Kidney glomerular epithelial cell (primary cell): Measurements from ENCODE around the gene PTGFRN.
A peak's percentile ranks its signal among the peaks of the same experiment; 100 is the strongest.
"Not testable (repeated sequence)": the region's sequence is repeated elsewhere in the genome, so short reads cannot be mapped to it uniquely, and the experiment has no call there.

Experiments used
- DNase-seq: peaks from one replicate; lab custom pipeline; 2025; lab: John Stamatoyannopoulos, UW

PTGFRN gene

GRCh38 chr1:116909512-116910378 lies at the start of gene PTGFRN:
Gene PTGFRN (plus strand): TSS chr1:116909916. CDS start chr1:116910204, 288 bp downstream.
- DNase-seq: peak; percentile 58

DNA sequence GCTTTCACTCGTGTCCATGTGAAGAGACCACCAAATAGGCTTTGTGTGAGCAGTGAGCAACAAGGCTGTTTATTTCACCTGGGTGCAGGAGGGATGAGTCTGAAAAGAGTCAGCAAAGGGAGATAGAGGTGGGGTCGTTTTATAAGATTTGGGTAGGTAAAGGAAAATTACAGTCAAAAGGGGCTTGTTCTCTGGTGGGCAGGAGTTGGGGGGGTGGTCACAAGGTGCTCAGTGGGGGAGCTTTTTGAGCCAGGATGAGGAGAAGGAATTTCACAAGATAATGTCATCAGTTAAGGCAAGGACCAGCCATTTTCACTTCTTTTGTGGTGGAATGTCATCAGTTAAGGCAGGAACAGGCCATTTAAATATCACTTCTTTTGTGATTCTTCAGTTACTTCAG lies 49.5 kb upstream of the PTGFRN start:
- not testable (repeated sequence) for DNase-seq

DNA sequence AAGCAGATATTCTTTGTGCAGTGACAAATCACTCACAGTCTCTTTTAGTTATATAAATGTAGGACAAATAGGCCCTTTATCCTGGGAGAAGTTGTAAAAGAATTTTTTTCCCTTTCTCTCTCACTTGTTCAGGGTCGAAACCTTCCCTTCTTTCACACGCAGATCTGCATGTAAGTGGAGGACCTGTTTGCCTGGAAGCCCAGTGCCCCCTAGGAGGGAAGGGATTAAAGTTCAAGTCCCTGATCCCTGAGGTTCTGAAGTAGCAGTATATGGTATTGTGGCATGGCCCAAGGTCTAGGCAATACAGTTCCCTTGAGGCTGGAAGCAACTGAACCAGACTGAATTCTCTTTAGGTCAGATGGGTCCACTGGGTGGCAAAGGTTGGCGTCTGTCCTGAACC lies 48.6 kb upstream of the PTGFRN start:
- DNase-seq: no peak

- DNase-seq: not testable (repeated sequence)
Observed at GRCh38 chr1:116863031-116863430, 46.7 kb upstream of the PTGFRN start.

DNA sequence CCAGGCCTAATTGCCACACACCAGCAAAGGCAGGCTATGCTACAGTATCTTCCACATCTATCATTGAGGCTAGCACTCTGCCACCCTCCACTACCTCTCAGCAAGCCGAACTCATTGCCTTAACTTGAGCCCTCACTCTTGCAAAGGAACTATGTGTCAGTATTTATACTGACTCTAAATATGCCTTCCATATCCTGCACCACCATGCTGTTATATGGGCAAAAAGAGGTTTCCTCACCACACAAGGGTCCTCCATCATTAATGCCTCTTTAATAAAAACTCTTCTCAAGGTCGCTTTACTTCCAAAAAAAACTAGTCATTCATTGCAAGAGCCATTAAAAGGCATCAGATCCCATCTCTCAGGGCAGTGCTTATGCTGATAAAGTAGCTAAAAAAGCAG lies 43.2 kb upstream of the PTGFRN start:
- DNase-seq: not testable (repeated sequence)

DNA sequence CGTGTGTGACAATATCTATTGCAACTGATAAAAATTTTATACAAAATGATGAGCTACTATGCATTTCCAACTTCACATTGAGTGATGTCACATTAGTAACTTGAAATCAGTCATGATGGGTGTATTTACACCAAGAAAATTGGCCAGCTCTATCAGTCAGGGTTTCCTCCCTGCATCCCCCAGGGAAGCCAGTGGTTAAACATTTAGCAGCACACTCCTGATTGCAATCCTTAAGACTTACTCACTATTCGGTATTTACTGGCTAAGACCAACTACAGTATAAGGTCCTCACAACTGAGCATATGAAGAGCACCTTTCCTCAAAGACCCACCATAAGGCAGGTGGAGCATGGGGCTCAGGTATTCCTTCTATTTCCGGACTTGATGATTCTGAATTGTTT lies 41.3 kb upstream of the PTGFRN start:
- no peak for DNase-seq

- no peak for DNase-seq
Observed at GRCh38 chr1:116869611-116870010, 40.1 kb upstream of the PTGFRN start.

GRCh38 chr1:116870300-116870699 lies 39.4 kb upstream of the PTGFRN start:
- no peak for DNase-seq

- no peak for DNase-seq
Observed at GRCh38 chr1:116871779-116872146, 38.0 kb upstream of the PTGFRN start.

DNA sequence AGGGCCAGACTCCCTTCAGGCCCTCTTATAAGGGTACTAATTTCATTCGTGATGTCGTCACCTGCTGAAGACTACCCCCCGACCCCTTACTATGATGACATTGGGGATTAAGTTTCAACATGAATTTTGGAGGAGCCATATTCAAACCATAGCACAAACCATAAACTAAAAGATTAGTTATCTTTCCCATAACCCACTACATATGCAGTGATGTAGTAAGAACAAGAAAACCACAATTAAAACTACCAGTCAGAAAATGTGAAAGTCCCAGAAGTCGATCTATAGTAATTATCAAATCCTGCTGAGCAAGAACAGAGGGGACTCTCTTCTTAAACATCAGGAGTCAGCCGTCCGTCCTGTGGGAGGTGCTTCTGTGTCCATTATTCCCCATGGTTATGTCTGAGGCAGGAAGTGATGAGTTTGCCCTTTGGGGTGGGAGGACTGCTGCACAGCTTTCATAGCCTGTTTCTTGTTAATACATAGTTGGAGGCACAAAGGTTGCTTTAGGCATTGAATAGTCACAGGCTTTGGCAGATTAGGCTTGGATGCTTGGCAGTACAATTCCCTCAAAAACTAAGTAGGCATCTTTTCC lies 35.9 kb upstream of the PTGFRN start:
- no peak for DNase-seq

- DNase-seq: no peak
Observed at GRCh38 chr1:116874733-116875249, 34.9 kb upstream of the PTGFRN start.

- DNase-seq: no peak
Observed at GRCh38 chr1:116875391-116875790, 34.3 kb upstream of the PTGFRN start.

DNA sequence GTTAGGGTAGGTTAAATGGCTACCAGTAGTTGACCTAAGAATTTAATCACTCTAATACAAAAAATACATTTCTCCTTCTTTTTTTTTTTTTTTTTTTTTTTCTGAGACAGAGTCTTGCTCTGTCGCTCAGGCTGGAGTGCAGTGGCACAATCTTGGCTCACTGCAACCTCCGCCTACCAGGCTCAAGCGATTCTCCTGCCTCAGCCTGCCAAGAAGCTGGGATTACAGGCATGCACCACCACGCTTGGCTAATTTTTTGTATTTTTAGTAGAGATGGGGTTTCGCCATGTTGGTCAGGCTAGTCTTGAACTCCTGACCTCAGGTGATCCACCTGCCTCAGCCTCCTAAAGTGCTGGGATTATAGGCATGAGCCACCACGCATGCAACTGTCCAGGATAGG lies 33.8 kb upstream of the PTGFRN start:
- not testable (repeated sequence) for DNase-seq

- no peak for DNase-seq
Observed at GRCh38 chr1:116877141-116877818, 32.4 kb upstream of the PTGFRN start.

GRCh38 chr1:116878804-116879477 lies 30.8 kb upstream of the PTGFRN start:
- peak; percentile 30 for DNase-seq

DNA sequence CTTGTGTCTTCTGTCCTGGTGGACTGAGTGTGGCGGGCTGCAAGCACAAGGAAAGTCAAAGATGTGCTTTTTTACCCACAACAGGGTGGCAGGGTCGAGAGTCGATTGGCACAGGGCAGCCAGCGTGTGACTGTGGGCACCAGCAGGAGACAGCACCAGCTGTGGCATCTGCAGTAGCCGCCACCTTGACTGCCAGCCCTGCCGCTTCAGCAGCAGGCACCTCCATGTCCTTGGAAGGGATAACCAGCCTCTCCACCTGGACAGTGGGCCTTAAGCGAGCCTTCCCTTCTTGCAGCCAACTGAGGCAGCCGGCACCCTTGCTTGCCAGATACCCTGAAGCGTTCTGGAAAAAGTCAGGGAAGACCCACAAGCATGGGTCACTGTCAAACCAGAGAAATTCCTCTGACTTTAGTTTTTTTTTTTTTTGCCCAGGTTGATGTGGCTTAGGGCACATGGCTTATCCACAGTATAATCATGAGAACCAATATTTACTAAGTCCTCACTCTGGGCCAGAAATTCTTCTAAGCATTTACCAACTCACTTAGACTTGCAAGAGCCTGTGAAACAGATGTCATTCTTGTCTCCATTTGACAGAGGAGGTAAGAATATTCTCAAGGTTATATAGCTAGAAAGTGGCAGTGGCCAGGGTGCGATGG lies 30.1 kb upstream of the PTGFRN start:
- no peak for DNase-seq

DNA sequence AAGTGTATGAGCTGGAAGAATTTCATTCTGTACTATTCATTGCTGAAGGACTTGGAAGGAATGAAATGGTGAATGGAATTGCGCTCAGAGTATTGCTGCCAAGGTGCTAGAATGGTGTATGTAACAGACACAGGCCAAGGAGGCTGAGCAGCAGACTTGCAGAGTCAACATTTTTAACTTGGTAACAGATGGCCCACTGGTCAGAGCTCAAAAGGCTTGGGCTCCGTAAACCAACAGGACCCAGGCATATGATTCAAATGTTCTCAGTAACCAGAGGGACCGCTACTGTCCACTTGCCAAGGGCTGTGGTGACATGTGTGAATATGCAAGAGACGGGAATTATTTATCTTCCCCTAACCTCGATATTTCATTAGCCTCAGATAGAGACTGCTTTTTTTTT lies 28.8 kb upstream of the PTGFRN start:
- no peak for DNase-seq

GRCh38 chr1:116881879-116882520 lies 27.7 kb upstream of the PTGFRN start:
- no peak for DNase-seq

DNA sequence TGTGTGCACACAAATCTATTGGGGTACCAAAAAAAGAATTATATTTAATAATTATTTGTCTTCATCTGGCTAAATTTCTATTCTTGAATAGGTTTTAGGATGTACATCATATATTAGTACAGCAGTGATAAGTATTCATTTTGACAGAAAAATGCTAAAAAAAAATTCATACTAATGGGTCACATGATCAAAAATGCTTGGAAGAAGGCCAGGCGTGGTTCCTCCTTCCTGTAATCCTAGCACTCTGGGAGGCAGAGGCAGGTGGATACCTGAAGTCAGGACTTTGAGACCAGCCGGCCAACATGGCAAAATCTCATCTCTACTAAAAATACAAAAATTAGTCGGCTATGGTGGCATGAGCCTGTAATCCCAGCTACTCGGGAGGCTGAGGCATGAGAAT lies 26.9 kb upstream of the PTGFRN start:
- DNase-seq: no peak

- peak; percentile 75 for DNase-seq
Observed at GRCh38 chr1:116886291-116886878, 23.3 kb upstream of the PTGFRN start.

DNA sequence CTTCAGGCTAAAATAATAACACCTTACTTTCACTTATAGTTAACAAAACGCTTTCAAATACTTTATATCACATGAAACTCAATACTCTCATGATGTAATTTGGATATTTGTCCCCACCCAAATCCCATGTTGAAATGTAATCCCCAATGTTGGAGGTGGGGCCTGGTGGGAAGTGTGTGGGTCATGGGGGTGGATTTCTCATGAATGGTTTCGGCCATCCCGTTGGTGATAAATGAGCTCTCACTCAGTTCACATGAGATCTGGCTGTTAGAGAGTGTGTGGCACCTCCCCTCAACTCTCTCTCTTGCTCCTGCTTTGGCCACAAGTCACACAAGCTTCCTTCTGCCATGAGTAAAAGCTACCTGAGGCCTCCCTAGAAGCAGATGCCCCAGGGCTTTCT lies 22.5 kb upstream of the PTGFRN start:
- DNase-seq: no peak
